Psoas muscle (tissue), 8 donors: ENCODE measurements around the gene ZFYVE27. TPM values are rescaled to one million over a fixed set of nuclear protein-coding genes. Genes with fewer than 3 reads are reported as not detected.

Source experiments
- ATAC-seq, 4 donors: fragments of 200-7000 bp; cut with Tn5 transposase; one replicate each; pipeline ENCODE4 v1.9.1; 2020; ENCODE audit warnings: moderate library complexity in 3 of 4, mild to moderate bottlenecking in 2 of 4
- DNase-seq, 2 donors: peaks; one replicate each; pipeline ENCODE4 v3.0.0-alpha.2; 2020
- H3K27ac ChIP-seq: fragments of 200-600 bp; one replicate; pipeline ENCODE4 v1.8.0; 2022
- H3K27me3 ChIP-seq, 3 donors: fragments of 200-600 bp in 1 of 3; one replicate each; pipeline versions ENCODE4 v1.6.1 to v1.8.0; 2013 to 2022; ENCODE audit warnings: low read length in 2 of 3, mild to moderate bottlenecking in 2 of 3, moderate library complexity in 1 of 3; ENCODE audit not compliant: insufficient read depth in 3 of 3
- H3K36me3 ChIP-seq, 2 donors: fragments of 200-600 bp in 1 of 2; one replicate each; pipeline versions ENCODE4 v1.6.1 to v1.8.0; 2013 to 2022; ENCODE audit warnings: low read depth in 1 of 2, mild to moderate bottlenecking in 1 of 2, moderate library complexity in 1 of 2; ENCODE audit not compliant: insufficient read depth in 1 of 2
- H3K4me1 ChIP-seq: fragments of 200-600 bp; one replicate; pipeline ENCODE4 v1.8.0; 2022
- H3K4me3 ChIP-seq: fragments of 200-600 bp; one replicate; pipeline ENCODE4 v1.8.0; 2022; ENCODE audit warnings: mild to moderate bottlenecking
- H3K9me3 ChIP-seq: fragments of 200-600 bp; one replicate; pipeline ENCODE4 v1.8.0; 2022
- CTCF ChIP-seq: fragments of 200-600 bp; IDR thresholded peaks from one replicate; pipeline ENCODE4 v1.8.0; 2022; ENCODE audit warnings: antibody characterized with exemption
- WGBS, 3 donors: extraction: QIAGEN DNeasy Blood & Tissue Kit; methylation state at CpG; one replicate each; pipeline versions ENCODE4 v1.1.6 to v1.1.7; 2013; 5-methylcytosine and 5-hydroxymethylcytosine counted together
- intact Hi-C, 2 donors: fragments of 100-400 bp; cut with DNase I; formaldehyde crosslinking; loops; one replicate each; pipeline versions ENCODE4 v1.11.0 to v1.14.2; 2022
- polyA plus RNA-seq, 3 donors: library from polyadenylated mRNA; stranded (reverse); fragments of 200-250 nt; gene quantifications; one replicate each; pipeline ENCODE4 v1.2.3, GENCODE V29; 2013
- total RNA-seq, 4 donors: library from RNA; stranded (reverse); fragmentation: NEBNext Ultra II Directional in 2 of 4; extraction: Animal tissue kit (Norgen Biotek cat#: 25700) in 2 of 4; gene quantifications; one replicate each; pipeline versions ENCODE4 v1.2.1 to v1.2.4, GENCODE V29; 2021 to 2023
- donor health status: healthy with polysubstance abuse.
- donor health status: DM: no; HTN: no; CAD: no; lungs with moderate emphysema.
- donor health status: Bipolar disorder and iron deficiency.
- donor health status: healthy.
- donor health status: DM: yes; HTN: yes; CAD: no.
- donor health status: DM: no; HTN: no; CAD: no.
- donor health status: DM: no; HTN: no; CAD: no.
- donor health status: DM: yes; HTN: yes; CAD: no.

ZFYVE27 gene
- total and polyA plus RNA-seq, 7 donors, result 8.3 to 20.1 (median 12.5) TPM

GRCh38 chr10:97759158-97759887 lies 22.4 kb downstream of the ZFYVE27 start:
- Histone ChIP-seq H3K9me3 (no peaks in the 10 kb centered on the region), H3K4me1 (no peaks in the 10 kb centered on the region), H3K4me3 (no peak overlapping the region), H3K27ac (no peak overlapping the region), H3K36me3 (peaks cover 4 to 65% of the 10 kb centered on the region in 2 donors), H3K27me3 (no peaks in the 10 kb centered on the region)
- TF ChIP-seq CTCF, result peak; percentile 86
- WGBS, 3 donors, result 45 to 63% (median 46%) methylated on average over 5 of the region's 5 CpGs
- intact Hi-C loops, result loop anchor here in 1 of 2 donors (1.0 kb wide), 1 partner anchor 110 kb away; no protein-coding TSS in a partner anchor
- DNase-seq (peak; percentile 49 to 83), ATAC-seq (peak; percentile 79 to 87 (median 84))

GRCh38 chr10:97759946-97760345 lies 23.0 kb downstream of the ZFYVE27 start:
- peaks cover 4 to 59% of the 10 kb centered on the region in 2 donors for H3K36me3 ChIP-seq
- no peak for ATAC-seq

GRCh38 chr10:97760461-97761257 lies 23.7 kb downstream of the ZFYVE27 start:
- Histone ChIP-seq H3K27me3 (peaks cover 0 to 3% (median 0%) of the 10 kb centered on the region in 3 donors), H3K4me3 (no peak overlapping the region), H3K36me3 (peaks cover 4 to 52% of the 10 kb centered on the region in 2 donors), H3K27ac (no peak overlapping the region), H3K9me3 (no peaks in the 10 kb centered on the region), H3K4me1 (no peaks in the 10 kb centered on the region)
- peak in 1 of 2 donors; percentile 17 for DNase-seq
- no peak for TF ChIP-seq CTCF
- WGBS, 3 donors, result 87 to 95% (median 89%) methylated on average over 11 of the region's 11 CpGs
- ATAC-seq, result no peak
- intact Hi-C loops, result loop anchor here in 1 of 2 donors (10.0 kb wide), 1 partner anchor 284 kb away; no protein-coding TSS in a partner anchor

More at GRCh38 chr10:97759946-97760345, 23.0 kb downstream of the ZFYVE27 start:
- DNase-seq, result peak in 1 of 2 donors; percentile 32
- Histone ChIP-seq H3K9me3 (no peaks in the 10 kb centered on the region), H3K27me3 (no peaks in the 10 kb centered on the region), H3K4me1 (no peaks in the 10 kb centered on the region), H3K4me3 (no peak overlapping the region), H3K27ac (no peak overlapping the region)
- TF ChIP-seq CTCF, result no peak
- 70 to 73% (median 72%) methylated on average over 5 of the region's 5 CpGs for WGBS, 3 donors
- intact Hi-C loops, result loop anchor here in 1 of 2 donors (1.0 to 10.0 kb wide), 2 partner anchors 109 to 285 kb away; no protein-coding TSS in a partner anchor

GRCh38 chr10:97761331-97761865 lies 24.5 kb downstream of the ZFYVE27 start:
- WGBS, 3 donors, result 75 to 94% (median 77%) methylated on average over 8 of the region's 8 CpGs

More at GRCh38 chr10:97761331-97761865, 24.5 kb downstream of the ZFYVE27 start:
- no peak for ATAC-seq
- DNase-seq, result peak in 1 of 2 donors; percentile 36
- TF ChIP-seq CTCF, result no peak
- Histone ChIP-seq H3K4me3 (no peak overlapping the region), H3K9me3 (no peaks in the 10 kb centered on the region), H3K36me3 (peaks cover 3 to 45% of the 10 kb centered on the region in 2 donors), H3K4me1 (no peaks in the 10 kb centered on the region), H3K27ac (no peak overlapping the region), H3K27me3 (peaks cover 0 to 9% (median 0%) of the 10 kb centered on the region in 3 donors)
- intact Hi-C loops, result loop anchor here in 1 of 2 donors (10.0 kb wide), 1 partner anchor 283 kb away; no protein-coding TSS in a partner anchor
